A673 (cell line): ENCODE measurements around the gene JPH2. TPM values are rescaled to one million over a fixed set of nuclear protein-coding genes. Genes with fewer than 3 reads are reported as not detected.

Experiments
- BruUV-seq: library from RNA; stranded (reverse); fragments of 400-500 nt; replicated peaks from 2 replicates; lab custom pipeline; 2021; lab: Mats Ljungman, UMichigan
- CTCF ChIA-PET: fragments of 300-600 bp; sonication (Branson Sonifier 250); formaldehyde crosslinking; loops from one replicate; lab custom pipeline; 2022; ENCODE audit warnings: antibody characterized with exemption; lab: Charles Lee
- POLR2A ChIA-PET: fragments of 300-600 bp; sonication (Branson Sonifier 250); formaldehyde crosslinking; loops from one replicate; lab custom pipeline; 2022; ENCODE audit warnings: antibody characterized with exemption; ENCODE audit not compliant: low non-redundant PET; lab: Charles Lee
- DNase-seq: peaks from one replicate; pipeline ENCODE4 v3.0.0-alpha.2; 2015; ENCODE audit warnings: low spot score
- H3K27ac ChIP-seq: fragments of 200-600 bp; sonication (generic); 2 replicates; pipeline ENCODE4 v1.5.1; 2016; ENCODE audit warnings: mixed run types, low read depth, mild to moderate bottlenecking, mixed read lengths, antibody characterized with exemption, low read length; ENCODE audit not compliant: poor library complexity, severe bottlenecking
- H3K27me3 ChIP-seq: fragments of 200-600 bp; sonication (generic); replicated peaks from 2 replicates; pipeline ENCODE4 v1.6.1; 2017; ENCODE audit warnings: mixed run types, low read depth, mild to moderate bottlenecking, mixed read lengths, antibody characterized with exemption, low read length; ENCODE audit not compliant: insufficient read depth, poor library complexity
- H3K36me3 ChIP-seq: fragments of 200-600 bp; sonication (generic); 2 replicates; pipeline ENCODE4 v1.6.1; 2016; ENCODE audit warnings: mixed run types, mild to moderate bottlenecking, mixed read lengths, antibody characterized with exemption, low read length; ENCODE audit not compliant: insufficient read depth, poor library complexity, severe bottlenecking
- H3K4me1 ChIP-seq: fragments of 200-600 bp; sonication (generic); 2 replicates; pipeline ENCODE4 v1.6.1; 2017; ENCODE audit warnings: mixed run types, mild to moderate bottlenecking, mixed read lengths, antibody characterized with exemption, low read length; ENCODE audit not compliant: insufficient read depth, poor library complexity, severe bottlenecking
- H3K4me3 ChIP-seq: fragments of 200-600 bp; sonication (generic); 2 replicates; pipeline ENCODE4 v1.5.1; 2016; ENCODE audit warnings: low read depth, mixed run types, mild to moderate bottlenecking, mixed read lengths, low read length; ENCODE audit not compliant: poor library complexity, severe bottlenecking
- H3K9me3 ChIP-seq: fragments of 200-600 bp; sonication (generic); 2 replicates; pipeline ENCODE4 v1.6.1; 2016; ENCODE audit warnings: mixed run types, low read depth, mild to moderate bottlenecking, mixed read lengths, antibody characterized with exemption, low read length; ENCODE audit not compliant: poor library complexity, severe bottlenecking
- EZH2 ChIP-seq: fragments of 200-600 bp; sonication (generic); IDR thresholded peaks from 2 replicates; pipeline ENCODE4 v1.6.1; 2017; ENCODE audit warnings: borderline replicate concordance, low read depth, mild to moderate bottlenecking, mixed read lengths, antibody characterized with exemption, low read length; ENCODE audit not compliant: poor library complexity, severe bottlenecking
- intact Hi-C: fragments of 100-400 bp; cut with micrococcal nuclease; formaldehyde crosslinking; loops from one replicate; pipeline ENCODE4 v1.10.0; 2022; ENCODE audit not compliant: unreplicated experiment
- total RNA-seq: library from RNA; stranded (reverse); gene quantifications from 2 replicates; pipeline ENCODE4 v1.2.3, GENCODE V29; 2021
- TF ChIP-seq, protein P1 (sequence below): fragments of 300-800, 200-600 bp; sonication (generic); conservative IDR thresholded peaks from 2 replicates; pipeline ENCODE4 v1.5.1; 2017; ENCODE audit warnings: low read depth, mild to moderate bottlenecking, antibody characterized with exemption, low read length, moderate library complexity, mixed read lengths

The JPH2 gene
- total RNA-seq, 1 experiment from 2014 or later: 1.1 TPM

DNA sequence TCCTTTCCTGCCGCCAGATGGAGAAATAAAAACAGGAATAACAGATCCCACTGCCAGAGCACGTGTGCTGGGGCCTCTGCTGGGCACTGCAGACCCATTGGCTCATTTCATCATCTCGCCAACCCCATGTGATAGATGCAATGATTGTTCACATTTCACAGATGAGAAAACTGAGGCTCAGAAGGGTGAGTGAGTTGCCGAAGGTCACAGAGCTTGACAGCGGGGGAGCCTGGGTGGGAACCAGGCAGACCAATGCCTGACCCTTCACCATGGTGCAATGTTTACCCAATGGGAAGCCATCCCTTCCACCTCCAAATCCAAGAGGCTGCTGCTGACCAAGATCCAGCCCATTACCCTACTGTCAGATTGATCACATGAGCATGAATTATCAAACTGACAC is 105.1 kb downstream of the JPH2 start:
- BruUV-seq: no TSS peak
- H3K27ac ChIP-seq: no peak overlapping the region
- no peak for DNase-seq
- no peaks in the 10 kb centered on the region for H3K36me3 ChIP-seq
- intact Hi-C loops: loop anchor here (2.0 to 5.0 kb wide), 3 partner anchors 155 to 635 kb away; no protein-coding TSS in a partner anchor
- H3K4me3 ChIP-seq: no peak overlapping the region
- ChIA-PET POLR2A (no interaction called here), CTCF (no interaction called here)
- H3K27me3 ChIP-seq: no peaks in the 10 kb centered on the region
- peaks cover 6% of the 10 kb centered on the region for H3K4me1 ChIP-seq
- TF ChIP-seq, protein P1, sequence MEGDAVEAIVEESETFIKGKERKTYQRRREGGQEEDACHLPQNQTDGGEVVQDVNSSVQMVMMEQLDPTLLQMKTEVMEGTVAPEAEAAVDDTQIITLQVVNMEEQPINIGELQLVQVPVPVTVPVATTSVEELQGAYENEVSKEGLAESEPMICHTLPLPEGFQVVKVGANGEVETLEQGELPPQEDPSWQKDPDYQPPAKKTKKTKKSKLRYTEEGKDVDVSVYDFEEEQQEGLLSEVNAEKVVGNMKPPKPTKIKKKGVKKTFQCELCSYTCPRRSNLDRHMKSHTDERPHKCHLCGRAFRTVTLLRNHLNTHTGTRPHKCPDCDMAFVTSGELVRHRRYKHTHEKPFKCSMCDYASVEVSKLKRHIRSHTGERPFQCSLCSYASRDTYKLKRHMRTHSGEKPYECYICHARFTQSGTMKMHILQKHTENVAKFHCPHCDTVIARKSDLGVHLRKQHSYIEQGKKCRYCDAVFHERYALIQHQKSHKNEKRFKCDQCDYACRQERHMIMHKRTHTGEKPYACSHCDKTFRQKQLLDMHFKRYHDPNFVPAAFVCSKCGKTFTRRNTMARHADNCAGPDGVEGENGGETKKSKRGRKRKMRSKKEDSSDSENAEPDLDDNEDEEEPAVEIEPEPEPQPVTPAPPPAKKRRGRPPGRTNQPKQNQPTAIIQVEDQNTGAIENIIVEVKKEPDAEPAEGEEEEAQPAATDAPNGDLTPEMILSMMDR: no peak
- no peak for TF ChIP-seq EZH2
- no peaks in the 10 kb centered on the region for H3K9me3 ChIP-seq

GRCh38 chr20:44081476-44081875 is 105.5 kb downstream of the JPH2 start:
- ChIA-PET POLR2A (no interaction called here), CTCF (interaction anchor here (1.2 to 1.5 kb wide), 2 partner anchors 237 to 333 kb away, joined by 4 to 9 read pairs; no protein-coding TSS in a partner anchor)
- Histone ChIP-seq H3K4me1 (peaks cover 6% of the 10 kb centered on the region), H3K27me3 (no peaks in the 10 kb centered on the region), H3K27ac (peak overlapping the region; percentile 4), H3K9me3 (no peaks in the 10 kb centered on the region), H3K4me3 (no peak overlapping the region), H3K36me3 (no peaks in the 10 kb centered on the region)
- no peak for DNase-seq
- intact Hi-C loops: loop anchor here (2.0 to 5.0 kb wide), 3 partner anchors 154 to 634 kb away; no protein-coding TSS in a partner anchor
- BruUV-seq: no TSS peak
- TF ChIP-seq, protein P1: no peak
- TF ChIP-seq EZH2: no peak

DNA sequence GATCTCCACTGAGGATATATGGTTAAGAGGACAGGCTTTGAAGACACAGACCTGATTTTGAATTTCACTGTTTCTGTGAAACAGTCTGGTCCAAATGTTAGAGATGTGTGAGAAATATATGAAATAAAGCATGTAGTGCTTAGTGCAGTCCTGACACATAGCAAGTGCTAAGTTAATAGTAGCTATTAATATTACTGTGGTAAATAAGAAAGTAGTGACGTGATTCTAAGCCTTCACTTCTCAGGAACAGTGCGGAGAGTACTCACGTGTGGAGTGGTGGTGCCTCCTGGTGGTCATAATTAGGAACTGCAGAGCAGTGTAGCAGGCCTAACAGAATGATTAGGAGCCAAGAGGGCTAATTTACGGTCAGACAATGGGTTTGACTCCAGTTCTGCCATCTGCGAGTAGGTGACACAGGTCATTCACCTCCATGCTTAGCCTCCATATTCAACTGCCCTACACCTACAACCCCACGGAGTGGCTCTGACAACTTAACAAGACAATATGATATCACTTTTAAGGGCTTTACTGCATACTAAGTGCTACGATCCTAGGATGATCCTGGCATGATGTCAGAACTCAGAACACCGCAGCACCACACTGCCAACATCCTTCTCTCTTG is 106.2 kb downstream of the JPH2 start:
- Histone ChIP-seq H3K4me1 (peaks cover 6% of the 10 kb centered on the region), H3K36me3 (no peaks in the 10 kb centered on the region), H3K27me3 (no peaks in the 10 kb centered on the region), H3K27ac (peak overlapping the region; percentile 4), H3K4me3 (no peak overlapping the region), H3K9me3 (no peaks in the 10 kb centered on the region)
- ChIA-PET POLR2A (no interaction called here), CTCF (interaction anchor here (0.6 to 1.5 kb wide), 5 partner anchors 111 to 543 kb away, joined by 3 to 9 read pairs (median 4); no protein-coding TSS in a partner anchor)
- intact Hi-C loops: loop anchor here (1.0 to 5.0 kb wide), 5 partner anchors 153 to 633 kb away; no protein-coding TSS in a partner anchor
- peak; percentile 84 for DNase-seq
- no peak for TF ChIP-seq EZH2
- TF ChIP-seq, protein P1: peak; percentile 98
- BruUV-seq: no TSS peak
